LHCN-M2 (cell line): Measurements from ENCODE around the gene MPV17L2. TPM values are rescaled to one million over a fixed set of nuclear protein-coding genes. Genes with fewer than 3 reads are reported as not detected.
"Not testable (repeated sequence)": the region's sequence is repeated elsewhere in the genome, so short reads cannot be mapped to it uniquely, and the experiment has no call there.

Experiments used
- DNase-seq: peaks from one replicate; pipeline ENCODE4 v3.0.0-alpha.2; 2012; ENCODE audit warnings: low read depth
- total RNA-seq: library from RNA; depleted of rRNA; stranded (reverse); fragments of >200 nt; gene quantifications from 2 replicates; pipeline ENCODE4 v1.2.3, GENCODE V29; 2014

MPV17L2 gene
- total RNA-seq, 1 experiment from 2014 or later = 51.1 TPM

DNA sequence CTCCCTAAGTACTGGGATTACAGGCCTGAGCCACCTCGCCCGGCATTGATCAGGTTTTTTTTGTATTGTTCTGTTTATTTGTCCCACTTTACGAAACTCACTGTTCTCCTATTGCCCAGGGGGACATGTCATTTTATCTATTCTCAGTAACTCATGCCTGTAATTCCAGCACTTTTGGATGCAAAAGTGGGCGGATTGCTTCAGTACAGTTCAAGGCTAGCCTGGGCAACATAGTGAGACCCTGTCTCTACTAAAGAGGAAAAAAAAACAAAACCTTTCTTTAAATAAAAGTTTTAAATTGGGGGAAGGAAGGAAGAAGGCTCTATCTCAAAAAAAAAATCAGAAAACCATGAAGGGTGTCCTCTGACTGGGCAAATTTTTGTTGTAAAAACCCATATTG lies 2.7 kb upstream of the MPV17L2 start:
- DNase-seq = no peak

DNA sequence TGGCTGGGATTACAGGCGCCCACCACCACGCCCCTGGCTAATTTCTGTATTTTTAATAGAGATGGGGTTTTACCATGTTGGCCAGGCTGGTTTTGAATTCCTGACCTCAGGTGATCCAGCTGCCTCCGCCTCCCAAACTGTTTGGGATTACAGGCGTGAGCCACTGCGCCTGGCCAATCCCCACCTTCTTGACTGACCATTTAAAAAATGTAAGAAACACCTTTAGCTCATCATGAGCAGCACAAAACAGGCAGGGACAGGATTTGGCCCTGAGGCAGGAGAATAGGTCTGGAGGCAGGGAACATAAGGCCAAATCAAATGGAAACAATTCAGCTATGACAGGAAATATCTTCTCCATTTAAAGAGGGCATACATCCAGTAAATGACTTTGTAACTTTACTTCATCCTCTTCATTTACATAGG lies 1.4 kb upstream of the MPV17L2 start:
- no peak for DNase-seq

DNA sequence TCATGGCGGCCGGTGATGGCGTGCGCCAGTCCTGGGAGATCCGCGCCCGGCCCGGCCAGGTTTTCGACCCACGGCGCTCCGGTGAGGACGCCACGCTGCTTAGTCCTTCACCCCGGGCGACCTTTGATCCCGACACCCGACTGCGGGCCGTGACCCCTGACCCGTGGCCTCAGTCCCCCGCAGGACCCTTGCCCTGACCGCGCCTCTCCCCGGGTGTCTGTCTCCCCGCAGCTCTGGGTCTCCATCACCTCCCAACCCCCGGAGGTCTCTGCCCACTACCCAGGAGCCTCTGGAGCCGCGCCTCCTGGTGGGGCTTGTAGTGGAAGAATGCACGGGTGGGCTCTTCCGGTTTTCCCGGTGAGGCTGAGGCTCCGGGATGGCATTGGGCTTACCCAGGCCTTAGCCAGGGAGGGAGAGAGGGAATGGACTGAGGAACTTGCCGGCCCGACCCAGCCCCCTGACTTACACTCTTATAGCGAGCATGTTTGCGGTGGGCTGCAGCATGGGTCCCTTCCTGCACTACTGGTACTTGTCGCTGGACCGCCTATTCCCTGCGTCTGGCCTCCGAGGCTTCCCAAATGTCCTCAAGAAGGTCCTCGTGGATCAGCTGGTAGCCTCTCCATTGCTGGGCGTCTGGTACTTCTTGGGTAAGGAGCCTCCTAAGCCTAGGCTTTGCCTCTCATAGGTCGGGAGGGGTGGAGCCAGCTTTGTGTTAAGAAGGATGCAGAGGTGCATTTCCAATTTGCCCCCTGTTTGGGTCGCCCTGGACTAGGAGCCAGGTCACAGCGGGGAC lies 566 bp downstream of the MPV17L2 start:
- DNase-seq = no peak

DNA sequence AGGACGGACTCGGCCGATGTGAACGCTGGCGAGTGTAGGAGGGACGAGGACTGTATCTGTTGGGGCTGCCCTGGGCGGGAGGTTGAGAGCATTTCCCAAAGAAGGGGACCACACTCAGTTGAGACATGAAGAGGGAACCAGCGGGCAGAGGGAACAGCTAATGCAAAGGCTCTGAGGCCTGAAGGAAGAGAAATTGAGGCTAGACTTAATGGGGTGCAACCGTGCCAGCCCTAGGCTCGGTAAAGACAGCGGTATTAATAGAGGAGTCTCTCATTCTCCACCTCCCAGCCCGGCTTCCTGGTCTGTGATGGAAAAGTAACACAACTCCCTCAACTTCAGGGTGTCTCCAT lies 1.1 kb downstream of the MPV17L2 start:
- no peak for DNase-seq

DNA sequence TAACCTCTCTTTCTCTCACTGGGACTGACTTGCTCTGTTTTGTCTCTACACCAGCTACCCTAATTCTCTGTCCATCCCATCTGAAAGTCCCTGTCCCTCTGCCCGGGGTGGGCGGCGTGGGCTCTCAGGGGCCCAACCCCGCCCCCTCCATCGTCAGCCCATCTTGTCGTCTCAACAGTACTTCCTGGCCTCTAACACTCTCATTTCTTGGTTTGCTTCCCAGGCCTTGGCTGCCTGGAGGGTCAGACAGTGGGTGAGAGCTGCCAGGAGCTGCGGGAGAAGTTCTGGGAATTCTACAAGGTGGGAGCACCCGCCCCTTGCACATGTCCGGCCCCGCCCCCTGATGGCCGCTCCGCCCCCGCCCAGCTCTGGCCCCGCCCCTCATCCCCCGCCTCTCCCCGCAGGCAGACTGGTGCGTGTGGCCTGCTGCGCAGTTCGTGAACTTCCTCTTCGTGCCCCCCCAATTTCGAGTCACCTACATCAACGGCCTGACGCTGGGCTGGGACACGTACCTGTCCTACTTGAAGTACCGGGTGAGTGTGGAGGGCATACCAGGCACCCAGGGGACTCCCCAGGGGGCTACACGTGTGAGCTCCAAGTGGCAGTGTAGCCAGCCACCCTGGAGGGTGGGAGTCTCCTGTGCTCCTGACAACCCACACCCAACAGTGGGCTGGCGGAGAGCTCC lies 1.7 kb downstream of the MPV17L2 start:
- DNase-seq = no peak

DNA sequence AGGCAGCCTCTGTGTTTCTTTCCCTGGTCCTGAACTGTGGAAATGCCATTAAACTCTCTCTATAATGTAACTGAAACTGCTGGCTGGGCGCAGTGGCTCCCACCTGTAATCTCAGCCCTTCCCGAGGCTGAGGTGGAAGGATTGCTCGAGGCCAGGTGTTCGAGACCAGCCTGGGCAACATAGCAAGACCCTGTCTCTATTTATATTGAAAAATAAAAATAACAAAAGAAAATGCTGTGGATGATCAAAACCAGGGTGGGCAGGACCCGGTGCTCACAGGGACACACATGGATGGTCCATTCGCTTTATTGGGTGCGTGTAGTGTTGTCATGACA lies 3.5 kb downstream of the MPV17L2 start:
- DNase-seq = no peak

DNA sequence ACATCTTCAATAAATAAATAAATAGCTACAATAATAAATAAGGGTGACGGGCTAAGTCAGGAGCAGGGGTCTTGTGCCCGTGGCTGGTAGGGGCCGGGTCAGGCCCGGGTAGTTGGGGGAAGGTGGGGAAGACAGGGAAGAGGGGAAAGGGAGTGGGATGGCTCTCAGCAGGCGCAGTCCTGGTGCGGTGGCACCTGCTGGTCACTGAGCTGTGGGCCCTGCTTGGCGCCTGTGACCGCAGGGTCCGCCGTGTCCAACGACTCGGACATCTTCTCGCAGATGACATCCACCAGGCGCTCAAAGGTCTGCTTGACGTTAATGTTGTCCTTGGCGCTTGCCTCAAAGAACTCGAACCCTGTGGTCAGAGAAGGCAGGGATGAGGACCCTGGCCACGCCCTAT lies 4.3 kb downstream of the MPV17L2 start:
- DNase-seq = no peak

DNA sequence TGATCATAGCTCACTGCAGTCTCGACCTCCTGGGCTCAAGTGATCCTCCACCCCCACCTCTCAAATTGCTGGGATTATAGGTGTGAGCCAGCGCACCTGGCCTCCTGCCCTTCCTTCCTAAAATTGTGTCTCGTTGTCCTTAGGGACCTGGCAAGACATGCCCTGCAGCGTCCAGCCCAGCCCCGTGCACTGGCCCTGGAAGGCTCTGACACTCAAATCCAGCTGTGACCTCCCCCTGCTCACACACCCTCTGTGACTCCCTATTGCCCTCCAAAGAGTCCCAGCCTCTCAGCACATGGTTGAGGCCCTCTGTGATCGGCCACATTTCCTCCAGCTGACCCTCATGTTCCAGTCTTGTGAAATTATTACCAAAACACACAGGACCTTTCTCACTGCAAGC lies 4.9 kb downstream of the MPV17L2 start:
- no peak for DNase-seq

DNA sequence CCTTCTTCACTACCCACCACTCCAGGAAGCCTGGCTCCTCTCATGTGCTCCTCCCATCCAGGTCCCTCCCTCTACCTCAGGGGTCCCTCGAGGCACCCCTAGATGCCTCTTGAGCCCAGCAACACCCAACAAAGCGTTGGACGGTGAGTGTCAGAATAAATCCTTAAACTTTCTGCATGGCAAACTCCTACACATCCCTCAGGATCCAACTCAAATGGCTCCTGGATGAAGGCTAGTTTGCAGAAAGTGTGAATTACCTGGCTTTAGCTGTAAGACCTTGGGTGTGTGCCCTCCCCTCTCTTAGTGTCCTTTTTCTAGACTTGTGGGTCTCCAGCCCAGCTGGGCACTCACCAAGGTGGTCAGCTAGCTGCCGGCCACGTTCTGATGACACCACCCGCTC lies 5.4 kb downstream of the MPV17L2 start:
- DNase-seq = no peak

DNA sequence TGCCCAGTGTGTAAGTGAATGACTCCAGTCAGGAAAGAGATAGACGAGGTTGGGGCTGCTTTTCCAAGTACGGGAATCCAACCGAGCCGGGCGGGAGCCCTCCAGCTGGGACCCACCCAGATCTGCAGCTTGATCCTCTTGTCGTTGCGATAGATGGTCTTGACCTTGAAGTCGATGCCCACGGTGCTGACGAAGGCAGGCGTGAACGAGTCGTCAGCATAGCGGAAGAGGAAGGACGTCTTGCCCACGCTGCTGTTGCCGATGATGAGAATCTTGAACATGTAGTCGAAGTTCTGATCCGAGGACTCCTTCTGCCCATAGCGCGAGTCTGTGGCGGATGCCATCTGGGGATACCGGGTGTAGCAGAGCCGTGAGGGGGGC lies 9.4 kb downstream of the MPV17L2 start:
- DNase-seq = no peak

DNA sequence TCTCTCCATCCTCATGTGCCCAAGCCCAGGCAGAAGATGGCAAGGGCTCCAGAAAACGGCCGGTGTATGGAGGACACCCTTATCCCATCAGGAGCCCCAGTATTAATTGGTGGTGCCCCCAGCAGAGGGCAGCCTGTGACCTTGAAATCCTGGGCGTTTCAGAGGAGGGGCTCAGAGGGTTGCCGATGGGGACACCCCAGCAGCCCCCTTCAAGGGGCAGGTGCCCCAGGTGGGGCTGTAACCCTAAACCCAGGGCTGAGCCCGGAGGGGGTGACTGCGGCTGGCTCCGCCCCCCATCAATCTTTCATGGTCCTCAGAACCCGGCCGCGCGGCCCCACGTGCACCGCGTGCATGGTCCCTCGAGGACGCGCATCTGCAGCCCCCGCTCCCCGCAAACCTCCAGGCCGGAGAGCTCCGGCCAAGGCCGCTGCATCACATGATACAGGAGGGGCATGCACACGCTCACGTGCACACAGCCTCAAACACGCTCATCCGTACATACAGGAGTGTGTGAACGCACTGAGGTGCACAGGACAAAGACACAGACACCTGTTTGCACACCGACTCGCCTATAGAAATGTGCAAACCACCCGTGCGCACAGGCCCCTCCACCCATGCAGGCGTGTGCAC lies 9.9 kb downstream of the MPV17L2 start:
- DNase-seq = peak; percentile 23

DNA sequence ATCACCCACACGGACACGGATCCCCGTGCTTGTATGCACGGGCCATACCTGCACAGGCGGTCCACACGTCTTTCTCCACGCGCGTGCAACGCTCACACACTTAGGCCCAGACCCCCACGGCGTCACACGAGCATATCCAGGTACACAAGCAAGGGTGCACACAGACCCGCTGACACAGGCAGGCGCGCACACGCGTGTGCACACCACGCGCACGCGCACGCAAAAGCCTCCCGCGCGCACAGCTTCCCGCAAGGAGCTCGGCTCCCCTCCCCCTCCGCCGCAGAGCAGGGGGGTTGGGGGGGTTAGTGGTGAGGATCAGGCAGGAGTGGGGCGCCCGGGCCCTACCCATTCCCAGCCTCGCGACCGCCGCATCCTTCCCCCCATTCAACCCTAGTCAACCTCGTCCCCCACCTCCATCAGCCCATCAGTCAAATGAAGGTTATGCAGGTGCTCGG lies 10.4 kb downstream of the MPV17L2 start:
- no peak for DNase-seq

DNA sequence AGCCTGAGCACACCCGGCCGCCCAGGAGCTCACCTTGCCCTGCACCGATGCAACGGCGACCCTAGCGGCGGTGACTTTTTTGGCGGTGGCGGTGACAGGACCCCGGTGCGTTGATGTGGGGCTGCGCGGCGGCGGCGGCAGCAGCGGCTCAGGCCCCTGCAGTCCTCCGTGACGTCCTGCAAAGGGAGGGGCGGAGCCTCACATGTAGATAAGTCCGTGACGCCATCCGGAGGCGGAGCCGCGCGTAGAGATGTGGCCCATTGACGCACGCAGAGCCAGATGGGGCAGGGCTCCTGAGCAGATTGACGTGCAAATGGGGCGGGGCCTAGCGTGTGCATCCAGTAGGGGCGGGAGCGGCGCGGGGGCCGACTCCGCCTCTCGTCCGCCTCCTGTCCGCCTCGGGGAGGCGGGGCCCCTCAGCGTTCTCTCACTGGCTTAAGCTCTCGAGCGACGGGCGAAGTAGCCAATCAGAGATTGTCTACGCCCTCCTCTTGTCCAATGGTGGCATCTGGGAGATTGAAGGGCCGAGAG lies 10.9 kb downstream of the MPV17L2 start, which contains the start of gene RAB3A:
TSS of gene RAB3A (minus strand) at position 180 of the 531 bp plus-strand sequence. CDS start 1,302 bp downstream, outside the sequence.
- peak; percentile 100 for DNase-seq

DNA sequence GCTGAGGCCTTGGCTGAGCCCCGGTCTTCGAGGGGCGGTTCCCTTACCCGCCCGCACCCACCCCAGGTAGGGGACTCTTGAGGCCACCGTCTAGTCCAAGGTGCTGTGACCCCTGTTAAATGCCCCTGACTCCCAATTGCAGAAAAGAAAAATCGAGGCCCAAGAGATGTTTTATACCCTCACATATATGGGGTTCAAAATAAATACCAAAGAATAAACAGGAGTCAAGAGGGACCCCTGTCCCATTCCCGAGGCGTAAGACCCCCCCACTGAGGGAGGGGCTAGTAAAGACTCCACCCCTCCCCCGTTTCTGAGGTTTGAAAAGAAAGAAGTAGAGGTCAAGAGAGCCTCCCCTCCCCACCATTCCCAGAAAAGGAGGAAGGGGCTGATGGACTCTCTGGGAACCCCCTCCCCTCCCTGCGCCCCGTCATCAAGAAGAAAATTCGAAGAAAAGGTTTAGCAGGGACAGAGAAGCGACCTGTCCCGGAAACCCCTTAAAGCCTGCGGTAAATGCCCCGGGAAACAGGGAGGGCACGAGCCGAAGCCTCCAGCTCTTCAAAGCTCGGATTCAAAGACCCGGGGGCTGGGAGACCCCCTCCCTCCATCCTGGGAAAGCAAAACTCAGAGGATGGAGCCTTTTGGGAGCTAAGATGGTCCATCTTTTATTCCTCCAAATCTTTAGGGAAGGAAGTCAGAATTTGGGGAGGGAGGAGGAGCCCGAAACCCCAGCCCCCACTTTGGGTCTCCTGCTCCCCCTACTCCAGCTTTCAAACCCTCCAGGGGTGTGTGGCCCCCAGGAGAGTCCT lies 11.6 kb downstream of the MPV17L2 start:
- DNase-seq = no peak

DNA sequence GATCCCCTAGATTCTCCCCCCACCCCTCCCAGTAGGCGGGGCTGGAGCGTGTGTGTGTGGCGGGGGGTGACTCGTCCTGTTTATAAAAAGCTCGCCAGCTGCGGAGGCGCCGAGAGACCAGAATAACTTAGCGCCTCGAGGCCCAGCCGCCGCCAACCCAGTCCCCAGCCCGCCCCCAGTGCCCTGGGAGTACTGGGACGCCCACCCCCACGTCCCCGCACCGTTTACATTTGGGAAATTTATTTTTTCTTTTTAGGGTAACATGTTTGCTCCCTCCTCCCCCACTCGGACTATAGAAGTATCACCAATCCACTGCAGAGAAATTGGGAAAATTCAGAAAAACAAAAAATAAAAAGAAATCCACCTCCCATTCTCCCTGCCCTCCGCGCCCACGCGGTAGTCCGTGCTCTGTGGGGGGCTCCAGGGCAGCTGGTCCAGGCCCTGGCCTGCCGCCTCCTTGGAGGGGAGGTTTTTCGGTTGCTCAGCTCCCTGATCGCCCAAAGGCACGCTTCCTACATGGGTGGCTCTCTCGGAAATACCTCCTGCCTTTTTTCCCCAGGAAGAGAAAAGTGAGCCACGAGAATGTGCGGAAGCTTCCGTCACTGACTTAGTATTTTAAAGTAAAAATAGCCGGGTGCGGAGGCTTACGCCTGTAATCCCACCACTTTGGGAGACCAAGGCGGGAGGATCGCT lies 12.3 kb downstream of the MPV17L2 start:
- peak; percentile 70 for DNase-seq

DNA sequence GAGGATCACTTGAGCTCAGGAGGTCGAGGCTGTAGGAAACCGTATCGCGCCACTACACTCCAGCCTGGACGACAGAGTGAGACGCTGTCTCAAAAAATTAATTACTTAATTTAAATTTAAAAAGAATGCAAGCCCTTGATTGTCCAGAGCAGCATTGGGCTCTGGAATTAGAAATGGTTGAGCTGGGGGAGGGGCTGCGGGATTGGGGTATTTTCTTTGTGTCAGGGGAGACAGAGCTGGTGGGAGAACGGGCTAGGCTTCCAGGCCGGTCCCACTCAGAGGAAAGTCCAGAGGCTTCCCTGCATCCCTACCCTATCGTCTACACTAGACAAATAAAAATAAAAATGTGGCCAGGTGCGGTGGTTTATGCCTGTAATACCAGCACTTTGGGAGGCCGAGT lies 13.0 kb downstream of the MPV17L2 start:
- DNase-seq = no peak

DNA sequence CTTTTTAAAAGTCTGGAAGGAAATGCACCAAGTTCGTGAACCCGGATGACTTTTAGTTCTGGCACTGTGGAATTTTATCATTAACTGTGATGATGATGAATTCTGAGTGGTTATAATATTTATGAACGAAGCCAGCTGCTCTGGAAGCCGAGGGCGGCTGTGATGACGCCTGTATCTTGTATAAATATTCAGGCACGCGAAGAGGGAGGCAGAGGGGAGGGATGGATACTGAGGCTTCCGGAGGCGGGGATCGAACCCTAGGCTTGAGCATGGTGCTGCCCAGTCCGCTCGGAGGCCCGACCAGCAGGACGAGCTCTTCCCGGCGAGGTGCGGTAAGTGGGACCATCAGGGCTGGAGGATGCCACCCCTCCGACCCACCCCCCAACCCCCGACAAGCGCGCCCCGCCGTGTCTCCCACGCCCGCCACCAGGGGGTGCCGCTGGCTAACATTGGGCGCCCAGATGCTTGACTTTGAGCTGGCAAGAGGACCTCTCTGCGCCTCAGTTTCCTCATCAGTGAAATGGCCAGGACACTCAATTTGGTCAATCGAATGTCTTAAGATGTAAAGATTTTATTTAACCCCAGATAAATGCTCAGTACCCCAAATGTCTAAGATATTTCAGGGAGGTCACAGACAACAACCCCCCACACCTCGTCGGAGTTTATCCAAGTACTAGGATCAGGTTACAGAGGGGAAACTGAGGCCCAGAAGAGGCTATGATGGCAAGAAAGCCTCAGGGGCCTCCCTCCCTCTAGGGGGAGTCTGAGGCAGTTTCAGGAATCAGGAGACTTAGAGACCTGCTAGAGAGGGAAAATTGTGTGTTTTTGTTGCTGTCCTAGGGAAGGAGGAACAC lies 15.3 kb downstream of the MPV17L2 start:
- DNase-seq = peak; percentile 86

DNA sequence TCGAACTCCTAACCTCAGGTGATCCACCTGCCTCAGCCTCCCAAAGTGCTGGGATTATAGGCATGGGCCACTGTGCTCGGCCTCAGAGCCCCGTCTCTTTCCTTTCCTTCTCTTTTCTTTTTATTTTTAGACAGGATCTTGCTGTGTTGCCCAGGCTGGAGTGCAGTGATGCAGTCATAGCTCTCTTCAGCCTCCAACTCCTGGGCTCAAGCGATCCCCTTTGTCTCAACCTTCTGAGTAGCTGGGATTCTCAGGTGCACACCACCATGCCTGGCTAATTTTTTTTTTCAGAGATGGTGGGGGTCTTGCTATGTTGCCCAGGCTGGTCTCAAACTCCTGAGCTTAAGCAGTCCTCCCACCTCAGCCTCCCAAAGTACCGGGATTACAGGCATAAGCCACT lies 16.9 kb downstream of the MPV17L2 start:
- not testable (repeated sequence) for DNase-seq

DNA sequence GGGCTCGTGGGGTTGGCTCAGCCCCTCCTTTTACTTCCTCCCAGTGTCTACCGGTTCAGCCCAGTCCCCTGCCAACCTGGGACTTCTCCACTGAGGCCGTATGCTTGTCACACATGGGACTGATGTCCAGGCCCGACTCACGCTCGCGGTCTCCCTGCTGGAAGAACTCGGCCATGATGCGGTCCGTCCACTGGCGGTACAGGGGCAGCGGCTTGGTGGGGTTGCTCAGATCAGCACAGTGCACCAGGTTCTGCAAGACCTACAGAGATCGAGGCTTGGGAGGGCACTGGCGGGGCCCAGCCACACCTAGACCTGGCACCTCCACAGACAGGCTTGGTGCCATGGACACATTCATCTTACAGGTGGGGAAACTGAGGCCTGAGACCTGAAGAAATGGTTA lies 18.7 kb downstream of the MPV17L2 start:
- no peak for DNase-seq
